IMR-90 (cell line): Measurements from ENCODE around the gene TSGA10. TPM values are rescaled to one million over a fixed set of nuclear protein-coding genes. Genes with fewer than 3 reads are reported as not detected.

Experiments
- ATAC-seq: fragments of 200-7000 bp; cut with Tn5 transposase; 2 replicates; pipeline ENCODE4 v1.9.1; 2020; ENCODE audit warnings: low read depth, mild to moderate bottlenecking, moderate library complexity
- BruUV-seq: library from RNA; stranded (reverse); fragments of 400-500 nt; replicated peaks from 2 replicates; lab custom pipeline; 2021; lab: Mats Ljungman, UMichigan
- CTCF ChIA-PET: fragments of 300-600 bp; formaldehyde crosslinking; extraction: SDS; loops from one replicate; lab custom pipeline; 2021; ENCODE audit warnings: antibody characterized with exemption; lab: Yijun Ruan, JAX
- POLR2A ChIA-PET: fragments of 300-600 bp; sonication (Branson Sonifier 250); formaldehyde crosslinking; loops from one replicate; lab custom pipeline; 2022; ENCODE audit warnings: antibody characterized with exemption; ENCODE audit not compliant: unreplicated experiment; lab: Charles Lee
- DNase-seq: peaks from one replicate; pipeline ENCODE4 v3.0.0; 2013
- H2AFZ ChIP-seq: replicated peaks from 2 replicates; pipeline ENCODE3; 2013; ENCODE audit warnings: low read length, mild to moderate bottlenecking; ENCODE audit not compliant: poor library complexity
- H2AK5ac ChIP-seq: 2 replicates; pipeline ENCODE4 v1.6.1; 2013; ENCODE audit warnings: low read depth, low read length, inconsistent platforms
- H2AK9ac ChIP-seq: replicated peaks from 2 replicates; pipeline ENCODE3; 2013; ENCODE audit warnings: mild to moderate bottlenecking, low read depth, low read length, moderate library complexity; ENCODE audit not compliant: poor library complexity
- H2BK120ac ChIP-seq: 2 replicates; pipeline ENCODE4 v1.6.1; 2013; ENCODE audit warnings: low read depth, low read length, inconsistent platforms
- H2BK15ac ChIP-seq: 3 replicates; pipeline ENCODE4 v1.6.1; 2013; ENCODE audit warnings: low read depth, low read length, inconsistent platforms
- H2BK20ac ChIP-seq: 2 replicates; pipeline ENCODE4 v1.6.1; 2013; ENCODE audit warnings: low read depth, mild to moderate bottlenecking, inconsistent platforms, low read length, moderate library complexity
- H2BK5ac ChIP-seq: 2 replicates; pipeline ENCODE4 v1.6.1; 2013; ENCODE audit warnings: mild to moderate bottlenecking, low read depth, low read length, inconsistent platforms; ENCODE audit not compliant: poor library complexity, severe bottlenecking
- H3K14ac ChIP-seq: replicated peaks from 2 replicates; pipeline ENCODE4 v1.6.1; 2013; ENCODE audit warnings: low read depth, low read length, inconsistent platforms
- H3K18ac ChIP-seq: 2 replicates; pipeline ENCODE4 v1.6.1; 2013; ENCODE audit warnings: low read depth, low read length, control low read depth
- H3K23ac ChIP-seq: 2 replicates; pipeline ENCODE4 v1.6.1; 2013; ENCODE audit warnings: low read depth, low read length, inconsistent platforms
- H3K27ac ChIP-seq: 2 replicates; pipeline ENCODE4 v1.5.1; 2013; ENCODE audit warnings: mild to moderate bottlenecking, control low read depth, low read length; ENCODE audit not compliant: insufficient read depth
- H3K27me3 ChIP-seq: 2 replicates; pipeline ENCODE4 v1.6.1; 2013; ENCODE audit warnings: low read length; ENCODE audit not compliant: control insufficient read depth, insufficient read depth
- H3K36me3 ChIP-seq: 2 replicates; pipeline ENCODE4 v1.6.1; 2013; ENCODE audit warnings: low read length, mixed read lengths; ENCODE audit not compliant: control insufficient read depth, insufficient read depth
- H3K4ac ChIP-seq: 2 replicates; pipeline ENCODE4 v1.6.1; 2013; ENCODE audit warnings: low read depth, low read length, inconsistent platforms
- H3K4me1 ChIP-seq: 2 replicates; pipeline ENCODE4 v1.6.1; 2013; ENCODE audit warnings: low read length, mixed read lengths; ENCODE audit not compliant: control insufficient read depth, insufficient read depth
- H3K4me2 ChIP-seq: 2 replicates; pipeline ENCODE4 v1.6.1; 2013; ENCODE audit warnings: low read depth, mild to moderate bottlenecking, control low read depth, low read length, moderate library complexity
- H3K4me3 ChIP-seq: 2 replicates; pipeline ENCODE4 v1.5.1; 2013; ENCODE audit warnings: low read depth, mild to moderate bottlenecking, control low read depth, low read length, moderate library complexity; ENCODE audit not compliant: insufficient read depth
- H3K56ac ChIP-seq: 2 replicates; pipeline ENCODE4 v1.6.1; 2013; ENCODE audit warnings: low read length, inconsistent platforms; ENCODE audit not compliant: insufficient read depth; ENCODE audit errors: extremely low read depth
- H3K79me1 ChIP-seq, 2 experiments: 2 replicates each; pipeline ENCODE4 v1.6.1; 2013; ENCODE audit warnings: low read length in 2 of 2, inconsistent platforms in 1 of 2, low read depth in 1 of 2
- H3K9ac ChIP-seq: 2 replicates; pipeline ENCODE4 v1.6.1; 2013; ENCODE audit warnings: low read depth, low read length, control low read depth
- H3K9me1 ChIP-seq: 2 replicates; pipeline ENCODE4 v1.6.1; 2013; ENCODE audit warnings: low read length, inconsistent platforms; ENCODE audit not compliant: insufficient read depth
- H3K9me3 ChIP-seq: 2 replicates; pipeline ENCODE4 v1.6.1; 2013; ENCODE audit warnings: low read length; ENCODE audit not compliant: control insufficient read depth, insufficient read depth
- H4K20me1 ChIP-seq: 2 replicates; pipeline ENCODE4 v1.6.1; 2013; ENCODE audit warnings: low read length, inconsistent platforms; ENCODE audit not compliant: insufficient read depth
- H4K5ac ChIP-seq: 2 replicates; pipeline ENCODE4 v1.6.1; 2013; ENCODE audit warnings: mild to moderate bottlenecking, low read depth, low read length, control low read depth
- H4K8ac ChIP-seq, 2 experiments: 2 replicates each; pipeline ENCODE4 v1.6.1; 2013; ENCODE audit warnings: low read depth in 2 of 2, low read length in 2 of 2, control low read depth in 1 of 2, inconsistent platforms in 1 of 2
- H4K91ac ChIP-seq: 2 replicates; pipeline ENCODE4 v1.6.1; 2013; ENCODE audit warnings: low read depth, low read length, inconsistent platforms; ENCODE audit not compliant: insufficient read depth
- BHLHE40 ChIP-seq: fragments of 150-350 bp; IDR thresholded peaks from 2 replicates; pipeline ENCODE4 v1.6.1; 2016; ENCODE audit warnings: mild to moderate bottlenecking, low read depth, low read length
- CEBPB ChIP-seq: IDR thresholded peaks from 2 replicates; pipeline ENCODE4 v1.6.1; 2012; ENCODE audit warnings: low read depth, low read length, improper control_type of control experiment
- CHD1 ChIP-seq: IDR thresholded peaks from 2 replicates; pipeline ENCODE4 v1.6.1; 2012; ENCODE audit warnings: low read depth, low read length, improper control_type of control experiment
- FOS ChIP-seq: fragments of 150-350 bp; IDR thresholded peaks from 2 replicates; pipeline ENCODE4 v1.6.1; 2016; ENCODE audit warnings: low read depth, low read length
- MAFK ChIP-seq: IDR thresholded peaks from 2 replicates; pipeline ENCODE4 v1.6.1; 2012; ENCODE audit warnings: low read depth, low read length, improper control_type of control experiment
- MAZ ChIP-seq: IDR thresholded peaks from 2 replicates; pipeline ENCODE4 v1.6.1; 2012; ENCODE audit warnings: low read depth, mild to moderate bottlenecking, low read length, improper control_type of control experiment, moderate library complexity, borderline replicate concordance
- MXI1 ChIP-seq: IDR thresholded peaks from 2 replicates; pipeline ENCODE4 v1.6.1; 2012; ENCODE audit warnings: low read depth, mild to moderate bottlenecking, low read length, moderate library complexity, borderline replicate concordance
- NFE2L2 ChIP-seq: fragments of 150-350 bp; IDR thresholded peaks from 2 replicates; pipeline ENCODE4 v1.6.1; 2016; ENCODE audit warnings: low read depth, mild to moderate bottlenecking, low read length
- POLR2A ChIP-seq: IDR thresholded peaks from 2 replicates; pipeline ENCODE4 v1.6.1; 2012; ENCODE audit warnings: mild to moderate bottlenecking, low read depth, low read length
- RAD21 ChIP-seq: IDR thresholded peaks from 2 replicates; pipeline ENCODE4 v1.6.1; 2012; ENCODE audit warnings: low read length, improper control_type of control experiment
- RCOR1 ChIP-seq: IDR thresholded peaks from 2 replicates; pipeline ENCODE4 v1.6.1; 2012; ENCODE audit warnings: mild to moderate bottlenecking, low read length, improper control_type of control experiment; ENCODE audit not compliant: insufficient replicate concordance
- RFX5 ChIP-seq: IDR thresholded peaks from 2 replicates; pipeline ENCODE4 v1.8.0; 2012; ENCODE audit warnings: low read depth, mild to moderate bottlenecking, low read length, moderate library complexity
- SMC3 ChIP-seq: fragments of 150-350 bp; IDR thresholded peaks from 2 replicates; pipeline ENCODE4 v1.6.1; 2016; ENCODE audit warnings: low read depth, mild to moderate bottlenecking, antibody characterized with exemption, low read length, moderate library complexity
- WGBS, 2 experiments: methylation state at CpG; one replicate each; pipeline versions ENCODE4 v1.1.5 to v1.1.7; 2013; ENCODE audit warnings: missing lambda C conversion rate in 2 of 2; ENCODE audit not compliant: insufficient read length in 1 of 2; ENCODE audit errors: extremely low coverage in 2 of 2; 5-methylcytosine and 5-hydroxymethylcytosine counted together
- dilution Hi-C: fragments of 300-500 bp; cut with HindIII; formaldehyde crosslinking; loops from one replicate; pipeline ENCODE4 v1.14.3; 2018; ENCODE audit warnings: low sequenced_read_pairs; ENCODE audit not compliant: unreplicated experiment
- in situ Hi-C: fragments of 300-500 bp; cut with MboI; formaldehyde crosslinking; loops from 3 replicates; pipeline ENCODE4 v1.14.3; 2019; ENCODE audit warnings: low sequenced_read_pairs, inconsistent platforms, mixed read lengths
- intact Hi-C: fragments of 100-400 bp; cut with micrococcal nuclease; formaldehyde crosslinking; loops from 2 replicates; pipeline ENCODE4 v1.10.0; 2022
- polyA plus RNA-seq, 3 experiments: library from polyadenylated mRNA; depleted of rRNA; stranded (reverse); fragments of >200 nt; gene quantifications; 2 replicates each; pipeline ENCODE4 v1.2.3, GENCODE V29; 2012; ENCODE audit warnings: low replicate concordance in 1 of 3
- total RNA-seq: library from RNA; depleted of rRNA; stranded (reverse); fragments of >200 nt; gene quantifications from 2 replicates; pipeline ENCODE4 v1.2.3, GENCODE V29; 2012
- TF ChIP-seq, protein P1 (sequence below): conservative IDR thresholded peaks from 2 replicates; pipeline ENCODE4 v1.5.1; 2012; ENCODE audit warnings: mild to moderate bottlenecking, low read depth, low read length, improper control_type of control experiment
- TF ChIP-seq, protein P2 (sequence below): fragments of 150-350 bp; IDR thresholded peaks from 2 replicates; pipeline ENCODE4 v1.6.1; 2017; ENCODE audit warnings: mild to moderate bottlenecking, antibody characterized with exemption, low read length, low read depth
- TF ChIP-seq, protein P3 (sequence below): fragments of 150-350 bp; IDR thresholded peaks from 2 replicates; pipeline ENCODE4 v1.6.1; 2016; ENCODE audit warnings: low read depth, mild to moderate bottlenecking, low read length, moderate library complexity, borderline replicate concordance

TSGA10 gene
- total and polyA plus RNA-seq, 2 of the 4 experiments (the other 2 are of a cell fraction): 0.32 to 0.54 TPM

DNA sequence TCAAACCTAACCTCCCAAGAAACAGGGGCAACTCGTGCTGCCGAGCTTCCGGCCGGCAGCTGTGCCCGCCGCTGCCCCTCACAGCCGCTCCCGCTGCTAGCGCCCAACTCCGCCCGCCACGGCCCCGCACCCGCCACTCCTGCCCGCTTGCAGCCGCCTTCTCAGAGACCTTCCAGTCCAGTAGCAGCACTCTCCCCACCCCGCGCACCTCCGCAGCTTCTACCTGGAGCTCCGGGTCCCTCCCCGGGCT is 14.0 kb downstream of the TSGA10 start:
- TF ChIP-seq POLR2A (no peak), NFE2L2 (no peak), CEBPB (no peak), SMC3 (no peak), MAFK (no peak), FOS (no peak), RCOR1 (no peak), MAZ (no peak), MXI1 (no peak), CHD1 (no peak), RFX5 (no peak), BHLHE40 (no peak), RAD21 (no peak)
- TF ChIP-seq, protein P1, sequence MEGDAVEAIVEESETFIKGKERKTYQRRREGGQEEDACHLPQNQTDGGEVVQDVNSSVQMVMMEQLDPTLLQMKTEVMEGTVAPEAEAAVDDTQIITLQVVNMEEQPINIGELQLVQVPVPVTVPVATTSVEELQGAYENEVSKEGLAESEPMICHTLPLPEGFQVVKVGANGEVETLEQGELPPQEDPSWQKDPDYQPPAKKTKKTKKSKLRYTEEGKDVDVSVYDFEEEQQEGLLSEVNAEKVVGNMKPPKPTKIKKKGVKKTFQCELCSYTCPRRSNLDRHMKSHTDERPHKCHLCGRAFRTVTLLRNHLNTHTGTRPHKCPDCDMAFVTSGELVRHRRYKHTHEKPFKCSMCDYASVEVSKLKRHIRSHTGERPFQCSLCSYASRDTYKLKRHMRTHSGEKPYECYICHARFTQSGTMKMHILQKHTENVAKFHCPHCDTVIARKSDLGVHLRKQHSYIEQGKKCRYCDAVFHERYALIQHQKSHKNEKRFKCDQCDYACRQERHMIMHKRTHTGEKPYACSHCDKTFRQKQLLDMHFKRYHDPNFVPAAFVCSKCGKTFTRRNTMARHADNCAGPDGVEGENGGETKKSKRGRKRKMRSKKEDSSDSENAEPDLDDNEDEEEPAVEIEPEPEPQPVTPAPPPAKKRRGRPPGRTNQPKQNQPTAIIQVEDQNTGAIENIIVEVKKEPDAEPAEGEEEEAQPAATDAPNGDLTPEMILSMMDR: no peak
- TF ChIP-seq, protein P2, sequence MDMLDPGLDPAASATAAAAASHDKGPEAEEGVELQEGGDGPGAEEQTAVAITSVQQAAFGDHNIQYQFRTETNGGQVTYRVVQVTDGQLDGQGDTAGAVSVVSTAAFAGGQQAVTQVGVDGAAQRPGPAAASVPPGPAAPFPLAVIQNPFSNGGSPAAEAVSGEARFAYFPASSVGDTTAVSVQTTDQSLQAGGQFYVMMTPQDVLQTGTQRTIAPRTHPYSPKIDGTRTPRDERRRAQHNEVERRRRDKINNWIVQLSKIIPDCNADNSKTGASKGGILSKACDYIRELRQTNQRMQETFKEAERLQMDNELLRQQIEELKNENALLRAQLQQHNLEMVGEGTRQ: no peak
- TF ChIP-seq, protein P3, sequence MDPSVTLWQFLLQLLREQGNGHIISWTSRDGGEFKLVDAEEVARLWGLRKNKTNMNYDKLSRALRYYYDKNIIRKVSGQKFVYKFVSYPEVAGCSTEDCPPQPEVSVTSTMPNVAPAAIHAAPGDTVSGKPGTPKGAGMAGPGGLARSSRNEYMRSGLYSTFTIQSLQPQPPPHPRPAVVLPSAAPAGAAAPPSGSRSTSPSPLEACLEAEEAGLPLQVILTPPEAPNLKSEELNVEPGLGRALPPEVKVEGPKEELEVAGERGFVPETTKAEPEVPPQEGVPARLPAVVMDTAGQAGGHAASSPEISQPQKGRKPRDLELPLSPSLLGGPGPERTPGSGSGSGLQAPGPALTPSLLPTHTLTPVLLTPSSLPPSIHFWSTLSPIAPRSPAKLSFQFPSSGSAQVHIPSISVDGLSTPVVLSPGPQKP: no peak
- no peak overlapping the region for H4K91ac ChIP-seq
- dilution Hi-C loops (no loop called here), intact Hi-C loops (no loop called here), in situ Hi-C loops (no loop called here)
- no peaks in the 10 kb centered on the region for H4K20me1 ChIP-seq
- H3K14ac ChIP-seq: no peak overlapping the region
- no peak overlapping the region for H2BK15ac ChIP-seq
- H3K79me1 ChIP-seq: no peaks in the 10 kb centered on the region
- H3K4me2 ChIP-seq: peak overlapping the region; percentile 99
- H3K56ac ChIP-seq: no peak overlapping the region
- no peaks in the 10 kb centered on the region for H3K9me3 ChIP-seq
- no peak for DNase-seq
- no peaks in the 10 kb centered on the region; the same call in 1 of the 2 replicates for H3K9me1 ChIP-seq
- BruUV-seq: no TSS peak
- H4K8ac ChIP-seq: no peak overlapping the region; a peak in 2 of 4 replicates
- no peak overlapping the region for H3K27ac ChIP-seq
- H3K18ac ChIP-seq: no peak overlapping the region
- H4K5ac ChIP-seq: no peak overlapping the region
- WGBS, 2 experiments: 0% methylated on average over 10 of the region's 21 CpGs; no CpG with 5 or more reads in 1 of the 2 experiments
- H3K4me1 ChIP-seq: no peaks in the 10 kb centered on the region; the same call in 1 of the 2 replicates
- H3K27me3 ChIP-seq: peaks cover 2% of the 10 kb centered on the region
- no peak overlapping the region for H2AK5ac ChIP-seq
- H2BK5ac ChIP-seq: no peak overlapping the region
- POLR2A ChIA-PET: no interaction called here
- no peak overlapping the region for H2BK20ac ChIP-seq
- H2AK9ac ChIP-seq: no peak overlapping the region
- H2BK120ac ChIP-seq: no peak overlapping the region
- H2AFZ ChIP-seq: peak overlapping the region; percentile 99
- no peak overlapping the region for H3K4ac ChIP-seq
- ATAC-seq: peak; percentile 65
- H3K23ac ChIP-seq: 0 out of 2 replicates have a peak overlapping the region, but pooled peaks have one; percentile 80
- peak overlapping the region; percentile 94 for H3K4me3 ChIP-seq
- H3K9ac ChIP-seq: peak overlapping the region; percentile 53; the same call in 1 of the 2 replicates
- H3K36me3 ChIP-seq: no peaks in the 10 kb centered on the region
- CTCF ChIA-PET: interaction anchor here (0.9 kb wide), 2 partner anchors 106 to 491 kb away, joined by 3 read pairs; no protein-coding TSS in a partner anchor
